ENCODE results near the gene TMEM59L. TPM values are rescaled to one million over a fixed set of nuclear protein-coding genes. Genes with fewer than 3 reads are reported as not detected.

The TMEM59L gene
- total and polyA plus RNA-seq, 10 of the 15 experiments (the other 5 are each of a cell fraction or from before 2014, with no cell fraction given): 0.06 TPM; not detected in 9

- TF ChIP-seq ZBTB33 (IDR thresholded peaks at IDR 0.05) (no peak), MXI1 (IDR thresholded peaks at IDR 0.05; ENCODE audit: low read depth, low read length) (peak; percentile 96), YY1 (IDR thresholded peaks at IDR 0.05; ENCODE audit: low read depth, low read length) (0 out of 2 replicates have a peak, but pooled peaks have one; percentile 23), TBL1XR1 (IDR thresholded peaks at IDR 0.05; ENCODE audit: low read depth, low read length) (no peak), HSF1 (IDR thresholded peaks at IDR 0.05; ENCODE audit: low read depth, low read length) (no peak), E2F4 (IDR thresholded peaks at IDR 0.05; ENCODE audit: low read depth, low read length) (peak; percentile 21; the same call in 1 of the 2 replicates), BCL11A (IDR thresholded peaks at IDR 0.05; ENCODE audit: low read depth, low read length) (no peak), MYC (IDR thresholded peaks at IDR 0.05; ENCODE audit: insufficient read depth, insufficient read length, insufficient replicate concordance, low read length, severe bottlenecking) (peak; percentile 96), CTCF (IDR thresholded peaks at IDR 0.05 in 2 of 3, conservative IDR thresholded peaks at IDR 0.05 in 1 of 3; ENCODE audit: control insufficient read depth in 2 of 3, extremely low read depth in 1 of 3, insufficient read depth in 1 of 3, low read depth in 3 of 3, low read length in 3 of 3) (peak; percentile 4 to 24 (median 11); a peak in 1 of 6 replicates), USF1 (IDR thresholded peaks at IDR 0.05; ENCODE audit: borderline replicate concordance, extremely low read length, insufficient read depth, low read depth, low read length) (peak; percentile 79), YBX1 (IDR thresholded peaks at IDR 0.05) (no peak), NKRF (conservative IDR thresholded peaks at IDR 0.05) (peak; percentile 83), ZZZ3 (IDR thresholded peaks at IDR 0.05; ENCODE audit: control insufficient read depth, insufficient read length, low read depth) (no peak), JUND (IDR thresholded peaks at IDR 0.05; ENCODE audit: low read depth, low read length) (no peak), RB1 (IDR thresholded peaks at IDR 0.05; ENCODE audit: borderline replicate concordance) (no peak; the same call in 1 of the 2 replicates)
Measured at GRCh38 chr19:18589380-18590272, 23.0 kb upstream of the TMEM59L start (continued).
